HepG2 (cell line): ENCODE data around the gene INO80B. TPM values are rescaled to one million over a fixed set of nuclear protein-coding genes. Genes with fewer than 3 reads are reported as not detected.

Experiments used
- BRD4 ChIP-seq: sonication (generic); formaldehyde crosslinking; IDR thresholded peaks from 2 replicates; pipeline ENCODE4 v1.4.0; 2020; ENCODE audit warnings: missing genetic modification reagents
- EHMT2 ChIP-seq: fragments of 200-600 bp; sonication (generic); IDR thresholded peaks from 2 replicates; pipeline ENCODE4 v1.7.0; 2017; ENCODE audit warnings: antibody characterized with exemption, low read depth, low read length, borderline replicate concordance
- FIP1L1 ChIP-seq: fragments of 200-400 bp; formaldehyde crosslinking; IDR thresholded peaks from 2 replicates; pipeline ENCODE4 v1.6.1; 2018; ENCODE audit warnings: low read depth, mild to moderate bottlenecking, low read length, moderate library complexity, borderline replicate concordance; ENCODE audit not compliant: insufficient read depth
- GABPB1 ChIP-seq: IDR thresholded peaks from 2 replicates; pipeline ENCODE4 v1.6.1; 2016; ENCODE audit warnings: mild to moderate bottlenecking, missing genetic modification reagents, moderate library complexity, missing compliant biosample characterization
- HNRNPLL ChIP-seq: fragments of 200-400 bp; formaldehyde crosslinking; IDR thresholded peaks from 2 replicates; pipeline ENCODE4 v1.6.1; 2017; ENCODE audit warnings: mild to moderate bottlenecking, low read depth, low read length; ENCODE audit not compliant: poor library complexity, severe bottlenecking
- IKZF4 ChIP-seq: sonication (generic); formaldehyde crosslinking; IDR thresholded peaks from 2 replicates; pipeline ENCODE4 v1.5.1; 2020; ENCODE audit warnings: borderline replicate concordance, mild to moderate bottlenecking, low read depth, missing genetic modification reagents; ENCODE audit errors: not compliant biosample characterization
- MAF1 ChIP-seq: sonication (generic); formaldehyde crosslinking; IDR thresholded peaks from 2 replicates; pipeline ENCODE4 v1.5.0; 2020; ENCODE audit warnings: missing genetic modification reagents, borderline replicate concordance
- RBAK ChIP-seq: sonication (generic); formaldehyde crosslinking; IDR thresholded peaks from 2 replicates; pipeline ENCODE4 v1.5.1; 2020; ENCODE audit warnings: mild to moderate bottlenecking, missing genetic modification reagents
- TP53 ChIP-seq: sonication (generic); formaldehyde crosslinking; conservative IDR thresholded peaks from 2 replicates; pipeline ENCODE4 v1.4.0; 2020; ENCODE audit warnings: missing genetic modification reagents
- ZFP36L2 ChIP-seq: sonication (generic); formaldehyde crosslinking; IDR thresholded peaks from 2 replicates; pipeline ENCODE4 v1.4.0; 2020; ENCODE audit warnings: missing genetic modification reagents
- ZMAT3 ChIP-seq: sonication (generic); formaldehyde crosslinking; conservative IDR thresholded peaks from 2 replicates; pipeline ENCODE4 v1.7.0; 2021; ENCODE audit warnings: missing genetic modification reagents
- ZMYM4 ChIP-seq: sonication (generic); formaldehyde crosslinking; IDR thresholded peaks from 2 replicates; pipeline ENCODE4 v1.8.1; 2023; ENCODE audit warnings: mild to moderate bottlenecking, missing genetic modification reagents
- ZNF549 ChIP-seq: sonication (generic); formaldehyde crosslinking; IDR thresholded peaks from 2 replicates; pipeline ENCODE4 v1.5.0; 2020; ENCODE audit warnings: missing genetic modification reagents
- ZNF598 ChIP-seq: sonication (generic); formaldehyde crosslinking; IDR thresholded peaks from 2 replicates; pipeline ENCODE4 v1.5.1; 2020; ENCODE audit warnings: mild to moderate bottlenecking, missing genetic modification reagents, borderline replicate concordance
- polyA plus RNA-seq, 8 experiments: library from polyadenylated mRNA; depleted of rRNA in 3 of 8; stranded (reverse) in 7 of 8; unstranded in 1 of 8; fragments of >200 nt; fragmentation: Illumina TruSeq in 4 of 8; extraction: Trizol in 4 of 8; gene quantifications; 2 replicates each; pipeline versions ENCODE4 v1.2.1 to v1.2.3, GENCODE V29; 2011 to 2016; ENCODE audit warnings: low read depth in 4 of 8, missing spikeins in 1 of 8, mixed read lengths in 1 of 8; ENCODE audit not compliant: insufficient read depth in 1 of 8
- total RNA-seq, 5 experiments: library from RNA; depleted of rRNA; stranded (reverse); fragments of >200 nt; fragmentation: Illumina TruSeq; extraction: Trizol; gene quantifications; 2 replicates each; pipeline ENCODE4 v1.2.3, GENCODE V29; 2016; ENCODE audit warnings: low read depth in 1 of 5
- TF ChIP-seq, protein P1 (sequence below): sonication (generic); formaldehyde crosslinking; IDR thresholded peaks from 2 replicates; pipeline ENCODE4 v1.9.0; 2021; ENCODE audit warnings: mild to moderate bottlenecking, missing genetic modification reagents
- TF ChIP-seq, protein P2 (sequence below): sonication (generic); formaldehyde crosslinking; IDR thresholded peaks from 2 replicates; pipeline ENCODE4 v1.4.0; 2020; ENCODE audit warnings: missing genetic modification reagents
- TF ChIP-seq, protein P3 (sequence below): sonication (generic); formaldehyde crosslinking; IDR thresholded peaks from 2 replicates; pipeline ENCODE4 v1.8.0; 2022; ENCODE audit warnings: missing genetic modification reagents, low read depth, mild to moderate bottlenecking, borderline replicate concordance
- TF ChIP-seq, protein P4 (sequence below): sonication (generic); formaldehyde crosslinking; IDR thresholded peaks from 2 replicates; pipeline ENCODE4 v1.4.0; 2020; ENCODE audit warnings: mild to moderate bottlenecking, low read depth, missing genetic modification reagents

Gene INO80B
- total and polyA plus RNA-seq, 2 of the 13 experiments (the other 11 are each of a cell fraction or from before 2014, with no cell fraction given): 6.2 to 14.5 TPM

DNA sequence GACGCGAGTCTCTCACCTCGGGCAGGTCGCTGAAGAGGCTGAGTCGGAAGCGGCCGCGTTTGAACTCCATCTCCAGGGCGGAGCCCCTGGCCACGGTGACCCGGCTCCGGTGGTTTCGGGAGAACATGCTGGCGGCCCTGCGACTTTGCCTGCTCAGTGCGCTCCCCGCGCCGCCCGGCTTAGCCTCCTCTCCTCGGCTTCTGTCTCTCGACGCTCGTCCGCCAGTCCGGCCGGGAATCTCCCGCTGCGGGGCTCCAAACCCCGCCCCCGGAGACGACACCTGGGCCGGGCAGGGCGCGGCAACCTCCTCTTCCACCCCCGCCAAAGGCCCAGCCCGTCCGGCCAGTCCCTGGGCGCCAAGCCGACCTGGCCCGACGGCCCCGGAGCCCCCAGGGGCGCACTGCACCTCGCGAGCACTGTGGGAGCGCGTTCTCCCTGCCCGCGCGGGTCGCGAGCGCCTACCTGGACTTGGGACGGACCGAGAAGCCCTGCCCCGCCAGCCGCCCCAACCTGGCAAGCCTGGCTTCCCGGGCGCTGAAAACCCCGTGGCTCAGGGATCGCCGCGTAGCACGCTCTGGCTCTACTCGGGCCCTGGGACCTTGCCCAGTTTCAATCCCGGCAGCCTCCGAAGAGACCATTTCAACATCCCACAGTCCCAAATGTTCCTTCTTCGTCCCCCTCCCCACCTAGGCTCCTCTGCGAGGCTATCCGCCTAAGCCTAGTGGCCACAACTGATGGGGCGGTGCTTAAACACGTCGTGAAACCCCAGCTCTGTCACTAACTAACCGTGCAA is 13.0 kb upstream of the INO80B start, which contains the start of gene RTKN (continued):
- TF ChIP-seq, protein P1, sequence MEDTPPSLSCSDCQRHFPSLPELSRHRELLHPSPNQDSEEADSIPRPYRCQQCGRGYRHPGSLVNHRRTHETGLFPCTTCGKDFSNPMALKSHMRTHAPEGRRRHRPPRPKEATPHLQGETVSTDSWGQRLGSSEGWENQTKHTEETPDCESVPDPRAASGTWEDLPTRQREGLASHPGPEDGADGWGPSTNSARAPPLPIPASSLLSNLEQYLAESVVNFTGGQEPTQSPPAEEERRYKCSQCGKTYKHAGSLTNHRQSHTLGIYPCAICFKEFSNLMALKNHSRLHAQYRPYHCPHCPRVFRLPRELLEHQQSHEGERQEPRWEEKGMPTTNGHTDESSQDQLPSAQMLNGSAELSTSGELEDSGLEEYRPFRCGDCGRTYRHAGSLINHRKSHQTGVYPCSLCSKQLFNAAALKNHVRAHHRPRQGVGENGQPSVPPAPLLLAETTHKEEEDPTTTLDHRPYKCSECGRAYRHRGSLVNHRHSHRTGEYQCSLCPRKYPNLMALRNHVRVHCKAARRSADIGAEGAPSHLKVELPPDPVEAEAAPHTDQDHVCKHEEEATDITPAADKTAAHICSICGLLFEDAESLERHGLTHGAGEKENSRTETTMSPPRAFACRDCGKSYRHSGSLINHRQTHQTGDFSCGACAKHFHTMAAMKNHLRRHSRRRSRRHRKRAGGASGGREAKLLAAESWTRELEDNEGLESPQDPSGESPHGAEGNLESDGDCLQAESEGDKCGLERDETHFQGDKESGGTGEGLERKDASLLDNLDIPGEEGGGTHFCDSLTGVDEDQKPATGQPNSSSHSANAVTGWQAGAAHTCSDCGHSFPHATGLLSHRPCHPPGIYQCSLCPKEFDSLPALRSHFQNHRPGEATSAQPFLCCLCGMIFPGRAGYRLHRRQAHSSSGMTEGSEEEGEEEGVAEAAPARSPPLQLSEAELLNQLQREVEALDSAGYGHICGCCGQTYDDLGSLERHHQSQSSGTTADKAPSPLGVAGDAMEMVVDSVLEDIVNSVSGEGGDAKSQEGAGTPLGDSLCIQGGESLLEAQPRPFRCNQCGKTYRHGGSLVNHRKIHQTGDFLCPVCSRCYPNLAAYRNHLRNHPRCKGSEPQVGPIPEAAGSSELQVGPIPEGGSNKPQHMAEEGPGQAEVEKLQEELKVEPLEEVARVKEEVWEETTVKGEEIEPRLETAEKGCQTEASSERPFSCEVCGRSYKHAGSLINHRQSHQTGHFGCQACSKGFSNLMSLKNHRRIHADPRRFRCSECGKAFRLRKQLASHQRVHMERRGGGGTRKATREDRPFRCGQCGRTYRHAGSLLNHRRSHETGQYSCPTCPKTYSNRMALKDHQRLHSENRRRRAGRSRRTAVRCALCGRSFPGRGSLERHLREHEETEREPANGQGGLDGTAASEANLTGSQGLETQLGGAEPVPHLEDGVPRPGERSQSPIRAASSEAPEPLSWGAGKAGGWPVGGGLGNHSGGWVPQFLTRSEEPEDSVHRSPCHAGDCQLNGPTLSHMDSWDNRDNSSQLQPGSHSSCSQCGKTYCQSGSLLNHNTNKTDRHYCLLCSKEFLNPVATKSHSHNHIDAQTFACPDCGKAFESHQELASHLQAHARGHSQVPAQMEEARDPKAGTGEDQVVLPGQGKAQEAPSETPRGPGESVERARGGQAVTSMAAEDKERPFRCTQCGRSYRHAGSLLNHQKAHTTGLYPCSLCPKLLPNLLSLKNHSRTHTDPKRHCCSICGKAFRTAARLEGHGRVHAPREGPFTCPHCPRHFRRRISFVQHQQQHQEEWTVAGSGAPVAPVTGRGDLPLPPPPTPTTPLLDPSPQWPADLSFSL (CRISPR knock-in tag): 0 out of 2 replicates have a peak, but pooled peaks have one; percentile 0
- TF ChIP-seq MAF1 (peak; percentile 47; the same call in 1 of the 2 replicates), ZNF549 (peak; percentile 28; the same call in 1 of the 2 replicates), ZFP36L2 (CRISPR knock-in tag) (peak; percentile 72; the same call in 1 of the 2 replicates), BRD4 (CRISPR knock-in tag) (peak; percentile 93), TP53 (CRISPR knock-in tag) (no peak; the same call in 1 of the 2 replicates), ZMYM4 (CRISPR knock-in tag) (no peak), GABPB1 (CRISPR knock-in tag) (peak; percentile 78; the same call in 1 of the 2 replicates), IKZF4 (CRISPR knock-in tag) (no peak), HNRNPLL (peak; percentile 67), EHMT2 (no peak), ZNF598 (CRISPR knock-in tag) (peak; percentile 79), RBAK (CRISPR knock-in tag) (no peak), FIP1L1 (no peak), ZMAT3 (CRISPR knock-in tag) (no peak; the same call in 1 of the 2 replicates)
- TF ChIP-seq, protein P2, sequence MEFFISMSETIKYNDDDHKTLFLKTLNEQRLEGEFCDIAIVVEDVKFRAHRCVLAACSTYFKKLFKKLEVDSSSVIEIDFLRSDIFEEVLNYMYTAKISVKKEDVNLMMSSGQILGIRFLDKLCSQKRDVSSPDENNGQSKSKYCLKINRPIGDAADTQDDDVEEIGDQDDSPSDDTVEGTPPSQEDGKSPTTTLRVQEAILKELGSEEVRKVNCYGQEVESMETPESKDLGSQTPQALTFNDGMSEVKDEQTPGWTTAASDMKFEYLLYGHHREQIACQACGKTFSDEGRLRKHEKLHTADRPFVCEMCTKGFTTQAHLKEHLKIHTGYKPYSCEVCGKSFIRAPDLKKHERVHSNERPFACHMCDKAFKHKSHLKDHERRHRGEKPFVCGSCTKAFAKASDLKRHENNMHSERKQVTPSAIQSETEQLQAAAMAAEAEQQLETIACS (CRISPR knock-in tag): peak; percentile 58; the same call in 1 of the 2 replicates
- TF ChIP-seq, protein P3, sequence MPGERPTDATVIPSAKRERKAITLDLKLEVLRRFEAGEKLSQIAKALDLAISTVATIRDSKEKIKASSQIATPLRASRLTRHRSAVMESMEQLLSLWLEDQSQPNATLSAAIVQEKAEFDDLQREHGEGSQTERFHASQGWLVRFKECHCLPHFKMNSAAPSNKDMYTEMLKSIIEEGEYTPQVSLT (CRISPR knock-in tag): no peak
- TF ChIP-seq, protein P4, sequence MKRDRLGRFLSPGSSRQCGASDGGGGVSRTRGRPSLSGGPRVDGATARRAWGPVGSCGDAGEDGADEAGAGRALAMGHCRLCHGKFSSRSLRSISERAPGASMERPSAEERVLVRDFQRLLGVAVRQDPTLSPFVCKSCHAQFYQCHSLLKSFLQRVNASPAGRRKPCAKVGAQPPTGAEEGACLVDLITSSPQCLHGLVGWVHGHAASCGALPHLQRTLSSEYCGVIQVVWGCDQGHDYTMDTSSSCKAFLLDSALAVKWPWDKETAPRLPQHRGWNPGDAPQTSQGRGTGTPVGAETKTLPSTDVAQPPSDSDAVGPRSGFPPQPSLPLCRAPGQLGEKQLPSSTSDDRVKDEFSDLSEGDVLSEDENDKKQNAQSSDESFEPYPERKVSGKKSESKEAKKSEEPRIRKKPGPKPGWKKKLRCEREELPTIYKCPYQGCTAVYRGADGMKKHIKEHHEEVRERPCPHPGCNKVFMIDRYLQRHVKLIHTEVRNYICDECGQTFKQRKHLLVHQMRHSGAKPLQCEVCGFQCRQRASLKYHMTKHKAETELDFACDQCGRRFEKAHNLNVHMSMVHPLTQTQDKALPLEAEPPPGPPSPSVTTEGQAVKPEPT: peak; percentile 85; the same call in 1 of the 2 replicates
